HepG2 (cell line): ENCODE measurements around the gene MORF4L2. TPM values are rescaled to one million over a fixed set of nuclear protein-coding genes. Genes with fewer than 3 reads are reported as not detected.

Source experiments
- ATAC-seq: fragments of 200-7000 bp; cut with Tn5 transposase; 3 replicates; pipeline ENCODE4 v1.9.1; 2020; ENCODE audit warnings: mild to moderate bottlenecking, moderate library complexity
- BruUV-seq: library from RNA; stranded (reverse); fragments of 400-500 nt; replicated peaks from 2 replicates; lab custom pipeline; 2021; lab: Mats Ljungman, UMichigan
- CTCF ChIA-PET: fragments of 300-600 bp; formaldehyde crosslinking; extraction: SDS; loops from one replicate; lab custom pipeline; 2021; ENCODE audit warnings: low total read pairs, inconsistent platforms, low intra/inter-chr PET ratio; lab: Yijun Ruan, JAX
- POLR2A ChIA-PET: fragments of 350-600 bp; sonication (Branson Sonifier 250); formaldehyde crosslinking; loops from one replicate; lab custom pipeline; 2020; ENCODE audit warnings: antibody characterized with exemption, inconsistent platforms; lab: Yijun Ruan, JAX
- DNase-seq: peaks from one replicate; pipeline ENCODE4 v3.0.0-alpha.2; 2015; ENCODE audit warnings: low spot score
- FAIRE-seq: peaks from 3 replicates; lab custom pipeline; 2011; peaks lifted over from hg19 to GRCh38; lab: Jason Lieb, UNC
- H2AFZ ChIP-seq: one replicate; pipeline ENCODE4 v1.6.1; 2011; ENCODE audit warnings: low read length, inconsistent platforms
- H3K27ac ChIP-seq: fragments of 300-600 bp; 3 replicates; pipeline ENCODE4 v1.8.0; 2011; ENCODE audit warnings: mixed run types, mild to moderate bottlenecking, mixed read lengths, low read length, inconsistent platforms; ENCODE audit not compliant: insufficient read depth; ENCODE audit errors: extremely low read length
- H3K27me3 ChIP-seq, 2 experiments: fragments of 200-600 bp in 1 of 2; 2 replicates in 1 of 2; 3 replicates in 1 of 2; pipeline versions ENCODE4 v1.6.0 to v1.8.0; 2011; ENCODE audit warnings: low read length in 2 of 2, mild to moderate bottlenecking in 2 of 2, moderate library complexity in 2 of 2, inconsistent platforms in 1 of 2; ENCODE audit not compliant: insufficient read depth in 2 of 2, control insufficient read depth in 1 of 2
- H3K36me3 ChIP-seq, 2 experiments: fragments of 200-600 bp in 1 of 2; replicated peaks in 1 of 2; 2 replicates in 1 of 2; 3 replicates in 1 of 2; pipeline versions ENCODE4 v1.5.1 to v1.8.0; 2011; ENCODE audit warnings: low read length in 2 of 2, inconsistent platforms in 1 of 2; ENCODE audit not compliant: insufficient read depth in 2 of 2, control insufficient read depth in 1 of 2
- H3K4me1 ChIP-seq: 2 replicates; pipeline ENCODE4 v1.5.1; 2012; ENCODE audit warnings: low read length, inconsistent platforms; ENCODE audit not compliant: insufficient read depth
- H3K4me2 ChIP-seq: 2 replicates; pipeline ENCODE4 v1.6.0; 2011; ENCODE audit warnings: low read depth, low read length, inconsistent platforms
- H3K4me3 ChIP-seq, 3 experiments: fragments of 200-600 bp in 1 of 3; sonication (generic), shearing (Covaris generic) in 1 of 3; replicated peaks in 1 of 3; 2 replicates each; pipeline ENCODE4 v1.5.1; 2011 to 2016; ENCODE audit warnings: low read length in 3 of 3, inconsistent platforms in 2 of 3, low read depth in 2 of 3, mild to moderate bottlenecking in 2 of 3, control low read depth in 1 of 3, mixed read lengths in 1 of 3; ENCODE audit not compliant: insufficient read depth in 1 of 3
- H3K79me2 ChIP-seq: one replicate; pipeline ENCODE4 v1.6.1; 2011; ENCODE audit warnings: low read length, inconsistent platforms; ENCODE audit not compliant: insufficient read depth
- H3K9ac ChIP-seq: 2 replicates; pipeline ENCODE4 v1.6.0; 2011; ENCODE audit warnings: mild to moderate bottlenecking, low read depth, low read length, inconsistent platforms; ENCODE audit not compliant: insufficient read depth
- H3K9me3 ChIP-seq: 2 replicates; pipeline ENCODE4 v1.5.1; 2012; ENCODE audit warnings: mild to moderate bottlenecking, low read length
- H4K20me1 ChIP-seq: 2 replicates; pipeline ENCODE4 v1.6.0; 2011; ENCODE audit warnings: inconsistent platforms, mild to moderate bottlenecking, low read length, moderate library complexity; ENCODE audit not compliant: insufficient read depth
- CHCHD3 ChIP-seq: sonication (generic); formaldehyde crosslinking; IDR thresholded peaks from 2 replicates; pipeline ENCODE4 v1.8.0; 2022; ENCODE audit warnings: mild to moderate bottlenecking, missing genetic modification reagents, moderate library complexity
- HNRNPL ChIP-seq: fragments of 200-400 bp; formaldehyde crosslinking; IDR thresholded peaks from 2 replicates; pipeline ENCODE4 v1.6.1; 2017; ENCODE audit warnings: mild to moderate bottlenecking, low read depth, low read length
- MXD4 ChIP-seq: IDR thresholded peaks from 2 replicates; pipeline ENCODE4 v1.6.1; 2016; ENCODE audit warnings: mild to moderate bottlenecking, missing biosample characterization, missing genetic modification reagents
- NFE2L1 ChIP-seq: sonication (generic); formaldehyde crosslinking; IDR thresholded peaks from 2 replicates; pipeline ENCODE4 v1.4.0; 2020; ENCODE audit warnings: missing genetic modification reagents, mild to moderate bottlenecking, borderline replicate concordance
- NR3C1 ChIP-seq: sonication (generic); formaldehyde crosslinking; IDR thresholded peaks from 2 replicates; pipeline ENCODE4 v1.4.0; 2020; ENCODE audit warnings: missing genetic modification reagents
- POLR2G ChIP-seq: fragments of 200-400 bp; formaldehyde crosslinking; IDR thresholded peaks from 2 replicates; pipeline ENCODE4 v1.6.1; 2018; ENCODE audit warnings: mild to moderate bottlenecking, low read depth, low read length, moderate library complexity
- SMARCC2 ChIP-seq: fragments of 450-650 bp; IDR thresholded peaks from 2 replicates; pipeline ENCODE4 v1.6.1; 2017; ENCODE audit warnings: antibody characterized with exemption, mild to moderate bottlenecking
- TERF1 ChIP-seq: sonication (generic); formaldehyde crosslinking; IDR thresholded peaks from 2 replicates; pipeline ENCODE4 v1.8.0; 2022; ENCODE audit warnings: mild to moderate bottlenecking, missing genetic modification reagents, moderate library complexity
- THAP11 ChIP-seq: IDR thresholded peaks from 2 replicates; pipeline ENCODE4 v1.6.1; 2016; ENCODE audit warnings: missing biosample characterization, missing genetic modification reagents
- ZMAT3 ChIP-seq: sonication (generic); formaldehyde crosslinking; conservative IDR thresholded peaks from 2 replicates; pipeline ENCODE4 v1.7.0; 2021; ENCODE audit warnings: missing genetic modification reagents
- ZMYM4 ChIP-seq: sonication (generic); formaldehyde crosslinking; IDR thresholded peaks from 2 replicates; pipeline ENCODE4 v1.8.1; 2023; ENCODE audit warnings: mild to moderate bottlenecking, missing genetic modification reagents
- ZNF550 ChIP-seq: sonication (generic); formaldehyde crosslinking; IDR thresholded peaks from 2 replicates; pipeline ENCODE4 v1.4.0; 2020; ENCODE audit warnings: mild to moderate bottlenecking, missing genetic modification reagents, borderline replicate concordance
- ZNF556 ChIP-seq: sonication (generic); formaldehyde crosslinking; IDR thresholded peaks from 2 replicates; pipeline ENCODE4 v1.4.0; 2020; ENCODE audit warnings: mild to moderate bottlenecking, missing genetic modification reagents, borderline replicate concordance
- ZSCAN29 ChIP-seq: sonication (generic); formaldehyde crosslinking; conservative IDR thresholded peaks from 2 replicates; pipeline ENCODE4 v1.4.0; 2020; ENCODE audit warnings: mild to moderate bottlenecking, missing genetic modification reagents
- WGBS: methylation state at CpG from one replicate; pipeline ENCODE4 v1.1.6; 2017; ENCODE audit warnings: low lambda C conversion rate; 5-methylcytosine and 5-hydroxymethylcytosine counted together
- in situ Hi-C: cut with HindIII; loops from 2 replicates; pipeline ENCODE4 v1.10.0; 2017; ENCODE audit warnings: low pct_unique_long_range_greater_than_20kb; ENCODE audit not compliant: extremely low pct_ligation_motif_present
- intact Hi-C: fragments of 100-400 bp; cut with micrococcal nuclease; formaldehyde crosslinking; loops from one replicate; pipeline ENCODE4 v1.10.0; 2022; ENCODE audit not compliant: unreplicated experiment
- polyA plus RNA-seq, 8 experiments: library from polyadenylated mRNA; depleted of rRNA in 3 of 8; stranded (reverse) in 7 of 8; unstranded in 1 of 8; fragments of >200 nt; fragmentation: Illumina TruSeq in 4 of 8; extraction: Trizol in 4 of 8; gene quantifications; 2 replicates each; pipeline versions ENCODE4 v1.2.1 to v1.2.3, GENCODE V29; 2011 to 2016; ENCODE audit warnings: low read depth in 4 of 8, missing spikeins in 1 of 8, mixed read lengths in 1 of 8; ENCODE audit not compliant: insufficient read depth in 1 of 8
- total RNA-seq, 5 experiments: library from RNA; depleted of rRNA; stranded (reverse); fragments of >200 nt; fragmentation: Illumina TruSeq; extraction: Trizol; gene quantifications; 2 replicates each; pipeline ENCODE4 v1.2.3, GENCODE V29; 2016; ENCODE audit warnings: low read depth in 1 of 5
- TF ChIP-seq, protein P1 (sequence below): sonication (generic); formaldehyde crosslinking; conservative IDR thresholded peaks from 2 replicates; pipeline ENCODE4 v1.8.0; 2022; ENCODE audit warnings: mild to moderate bottlenecking, moderate library complexity, missing genetic modification reagents
- TF ChIP-seq, protein P2 (sequence below): sonication (generic); formaldehyde crosslinking; IDR thresholded peaks from 2 replicates; pipeline ENCODE4 v1.8.0; 2022; ENCODE audit warnings: missing genetic modification reagents, mild to moderate bottlenecking, moderate library complexity, borderline replicate concordance

Gene MORF4L2
- total and polyA plus RNA-seq, 2 of the 13 experiments (the other 11 are each of a cell fraction or from before 2014, with no cell fraction given), result 358 to 469 TPM

- BruUV-seq, result no TSS peak
- ATAC-seq, result no peak
- ChIA-PET POLR2A (no interaction called here), CTCF (no interaction called here)
- Histone ChIP-seq H3K4me3 (no peak overlapping the region), H3K4me2 (no peak overlapping the region), H3K9me3 (no peaks in the 10 kb centered on the region), H3K79me2 (no peaks in the 10 kb centered on the region), H4K20me1 (no peaks in the 10 kb centered on the region), H3K27me3 (no peaks in the 10 kb centered on the region; a peak in 1 of 5 replicates), H3K4me1 (no peaks in the 10 kb centered on the region), H3K9ac (no peak overlapping the region), H3K36me3 (no peaks in the 10 kb centered on the region), H3K27ac (no peak overlapping the region), H2AFZ (no peak overlapping the region)
- no peak for DNase-seq
- in situ Hi-C loops, result no loop called here
- FAIRE-seq, result no peak
- TF ChIP-seq THAP11 (CRISPR knock-in tag), result no peak
- no peak for TF ChIP-seq NR3C1
- TF ChIP-seq ZNF556, result no peak
- TF ChIP-seq, protein P1, sequence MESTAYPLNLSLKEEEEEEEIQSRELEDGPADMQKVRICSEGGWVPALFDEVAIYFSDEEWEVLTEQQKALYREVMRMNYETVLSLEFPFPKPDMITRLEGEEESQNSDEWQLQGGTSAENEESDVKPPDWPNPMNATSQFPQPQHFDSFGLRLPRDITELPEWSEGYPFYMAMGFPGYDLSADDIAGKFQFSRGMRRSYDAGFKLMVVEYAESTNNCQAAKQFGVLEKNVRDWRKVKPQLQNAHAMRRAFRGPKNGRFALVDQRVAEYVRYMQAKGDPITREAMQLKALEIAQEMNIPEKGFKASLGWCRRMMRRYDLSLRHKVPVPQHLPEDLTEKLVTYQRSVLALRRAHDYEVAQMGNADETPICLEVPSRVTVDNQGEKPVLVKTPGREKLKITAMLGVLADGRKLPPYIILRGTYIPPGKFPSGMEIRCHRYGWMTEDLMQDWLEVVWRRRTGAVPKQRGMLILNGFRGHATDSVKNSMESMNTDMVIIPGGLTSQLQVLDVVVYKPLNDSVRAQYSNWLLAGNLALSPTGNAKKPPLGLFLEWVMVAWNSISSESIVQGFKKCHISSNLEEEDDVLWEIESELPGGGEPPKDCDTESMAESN (CRISPR knock-in tag), result no peak
- TF ChIP-seq, protein P2, sequence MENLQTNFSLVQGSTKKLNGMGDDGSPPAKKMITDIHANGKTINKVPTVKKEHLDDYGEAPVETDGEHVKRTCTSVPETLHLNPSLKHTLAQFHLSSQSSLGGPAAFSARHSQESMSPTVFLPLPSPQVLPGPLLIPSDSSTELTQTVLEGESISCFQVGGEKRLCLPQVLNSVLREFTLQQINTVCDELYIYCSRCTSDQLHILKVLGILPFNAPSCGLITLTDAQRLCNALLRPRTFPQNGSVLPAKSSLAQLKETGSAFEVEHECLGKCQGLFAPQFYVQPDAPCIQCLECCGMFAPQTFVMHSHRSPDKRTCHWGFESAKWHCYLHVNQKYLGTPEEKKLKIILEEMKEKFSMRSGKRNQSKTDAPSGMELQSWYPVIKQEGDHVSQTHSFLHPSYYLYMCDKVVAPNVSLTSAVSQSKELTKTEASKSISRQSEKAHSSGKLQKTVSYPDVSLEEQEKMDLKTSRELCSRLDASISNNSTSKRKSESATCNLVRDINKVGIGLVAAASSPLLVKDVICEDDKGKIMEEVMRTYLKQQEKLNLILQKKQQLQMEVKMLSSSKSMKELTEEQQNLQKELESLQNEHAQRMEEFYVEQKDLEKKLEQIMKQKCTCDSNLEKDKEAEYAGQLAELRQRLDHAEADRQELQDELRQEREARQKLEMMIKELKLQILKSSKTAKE, result no peak
- TF ChIP-seq ZMYM4, result no peak
- no peak for TF ChIP-seq ZSCAN29 (CRISPR knock-in tag)
- TF ChIP-seq POLR2G, result no peak
- TF ChIP-seq CHCHD3, result no peak
- TF ChIP-seq ZMAT3 (CRISPR knock-in tag), result no peak
- TF ChIP-seq HNRNPL, result no peak
- TF ChIP-seq MXD4, result no peak
- no peak for TF ChIP-seq ZNF550 (CRISPR knock-in tag)
- TF ChIP-seq TERF1 (CRISPR knock-in tag), result no peak
- TF ChIP-seq NFE2L1 (CRISPR knock-in tag), result no peak
- TF ChIP-seq SMARCC2, result no peak
- WGBS, result 0% methylated on average over 1 of the region's 3 CpGs
- intact Hi-C loops, result no loop called here
Observed at GRCh38 chrX:103666202-103667107, 20.0 kb downstream of the MORF4L2 start.
